Liver (tissue), 9 donors: ENCODE data around the gene TMEM145. TPM values are rescaled to one million over a fixed set of nuclear protein-coding genes. Genes with fewer than 3 reads are reported as not detected.

Experiments used
- DNase-seq: peaks from one replicate; pipeline ENCODE4 v3.0.0-alpha.2; 2017; ENCODE audit warnings: low spot score
- H3K27ac ChIP-seq, 2 donors: one replicate each; pipeline ENCODE4 v1.7.0; 2013; ENCODE audit warnings: inconsistent platforms in 2 of 2, low read length in 2 of 2, control low read depth in 1 of 2, low read depth in 1 of 2, mild to moderate bottlenecking in 1 of 2
- H3K27me3 ChIP-seq, 4 donors: one replicate each; pipeline versions ENCODE4 v1.6.1 to v1.7.0; 2013; ENCODE audit warnings: low read length in 3 of 4, inconsistent platforms in 1 of 4, mild to moderate bottlenecking in 1 of 4, moderate library complexity in 1 of 4; ENCODE audit not compliant: control insufficient read depth in 4 of 4, insufficient read depth in 4 of 4
- H3K36me3 ChIP-seq, 4 donors: one replicate each; pipeline versions ENCODE4 v1.6.1 to v1.7.0; 2013; ENCODE audit warnings: low read length in 3 of 4, mild to moderate bottlenecking in 3 of 4, low read depth in 1 of 4, moderate library complexity in 1 of 4; ENCODE audit not compliant: control insufficient read depth in 4 of 4, insufficient read depth in 3 of 4
- H3K4me1 ChIP-seq, 4 donors: one replicate each; pipeline versions ENCODE4 v1.6.1 to v1.7.0; 2013; ENCODE audit warnings: low read length in 3 of 4, mild to moderate bottlenecking in 3 of 4, moderate library complexity in 1 of 4; ENCODE audit not compliant: control insufficient read depth in 4 of 4, insufficient read depth in 4 of 4
- H3K4me3 ChIP-seq, 3 donors: one replicate each; pipeline versions ENCODE4 v1.6.1 to v1.7.0; 2013; ENCODE audit warnings: low read length in 3 of 3, control low read depth in 1 of 3, low read depth in 1 of 3, mild to moderate bottlenecking in 1 of 3
- H3K9ac ChIP-seq, 2 donors: one replicate each; pipeline ENCODE4 v1.7.0; 2013; ENCODE audit warnings: low read length in 2 of 2, mild to moderate bottlenecking in 2 of 2, moderate library complexity in 2 of 2, control low read depth in 1 of 2, low read depth in 1 of 2
- H3K9me3 ChIP-seq, 4 donors: one replicate each; pipeline versions ENCODE4 v1.6.1 to v1.7.0; 2013; ENCODE audit warnings: low read length in 3 of 4; ENCODE audit not compliant: control insufficient read depth in 4 of 4
- CTCF ChIP-seq: fragments of 150-350 bp; IDR thresholded peaks from 2 replicates; pipeline ENCODE4 v1.5.1; 2017; ENCODE audit warnings: improper control_type of control experiment, low read depth, low read length; ENCODE audit not compliant: missing input control
- EGR1 ChIP-seq, 2 donors: IDR thresholded peaks; 2 replicates each; pipeline ENCODE4 v1.6.1; 2016 to 2018; ENCODE audit warnings: antibody characterized with exemption in 2 of 2, low read depth in 2 of 2
- FOXA1 ChIP-seq: IDR thresholded peaks from 2 replicates; pipeline ENCODE4 v1.6.1; 2016; ENCODE audit warnings: antibody characterized with exemption
- GABPA ChIP-seq, 2 donors: IDR thresholded peaks in 1 of 2; conservative IDR thresholded peaks in 1 of 2; 2 replicates each; pipeline ENCODE4 v1.6.1; 2016; ENCODE audit warnings: antibody characterized with exemption in 2 of 2, mild to moderate bottlenecking in 1 of 2, moderate library complexity in 1 of 2
- HNF4A ChIP-seq, 2 donors: conservative IDR thresholded peaks; 2 replicates each; pipeline ENCODE4 v1.6.1; 2016; ENCODE audit warnings: antibody characterized with exemption in 2 of 2, mild to moderate bottlenecking in 2 of 2
- HNF4G ChIP-seq: IDR thresholded peaks from 2 replicates; pipeline ENCODE4 v1.6.1; 2016; ENCODE audit warnings: antibody characterized with exemption
- JUND ChIP-seq, 2 donors: IDR thresholded peaks; 2 replicates each; pipeline ENCODE4 v1.6.1; 2016; ENCODE audit warnings: antibody characterized with exemption in 2 of 2
- MAX ChIP-seq: IDR thresholded peaks from 2 replicates; pipeline ENCODE4 v1.6.1; 2016; ENCODE audit warnings: antibody characterized with exemption
- RAD21 ChIP-seq, 2 donors: IDR thresholded peaks; 2 replicates each; pipeline ENCODE4 v1.6.1; 2016; ENCODE audit warnings: antibody characterized with exemption in 2 of 2, mild to moderate bottlenecking in 2 of 2
- REST ChIP-seq: IDR thresholded peaks from 2 replicates; pipeline ENCODE4 v1.6.1; 2016; ENCODE audit warnings: antibody characterized with exemption, mild to moderate bottlenecking
- RXRA ChIP-seq, 2 donors: IDR thresholded peaks; 2 replicates each; pipeline ENCODE4 v1.6.1; 2017 to 2018; ENCODE audit warnings: antibody characterized with exemption in 2 of 2, mild to moderate bottlenecking in 1 of 2
- YY1 ChIP-seq: IDR thresholded peaks from 2 replicates; pipeline ENCODE4 v1.6.1; 2016; ENCODE audit warnings: antibody characterized with exemption, mild to moderate bottlenecking
- ZBTB33 ChIP-seq: IDR thresholded peaks from 2 replicates; pipeline ENCODE4 v1.6.1; 2016; ENCODE audit warnings: antibody characterized with exemption
- WGBS: extraction: QIAGEN DNeasy Blood & Tissue Kit; methylation state at CpG from one replicate; pipeline ENCODE4 v1.1.7; 2013; 5-methylcytosine and 5-hydroxymethylcytosine counted together
- polyA plus RNA-seq, 2 donors: library from polyadenylated mRNA; stranded (reverse) in 1 of 2; unstranded in 1 of 2; fragments of 200-250 nt in 1 of 2; fragments of >200 nt in 1 of 2; fragmentation: Nextera tagmentation in 1 of 2; extraction: Ambion mirVana in 1 of 2; gene quantifications; one replicate each; pipeline versions ENCODE4 v1.2.1 to v1.2.3, GENCODE V29; 2013 to 2015
- total RNA-seq, 2 donors: library from RNA; depleted of rRNA; stranded (reverse); fragments of >200 nt; gene quantifications; one replicate each; pipeline ENCODE4 v1.2.3, GENCODE V29; 2014
- donor health status: healthy.
- donor health status: healthy.
- donor health status: healthy.
- donor health status: healthy.
- donor health status: healthy.

TMEM145 gene
- total and polyA plus RNA-seq, 4 donors = 0.02 to 0.08 TPM; not detected in 2

- Histone ChIP-seq H3K27ac (no peak overlapping the region), H3K36me3 (peaks cover 28 to 75% (median 42%) of the 10 kb centered on the region in 4 donors), H3K27me3 (no peaks in the 10 kb centered on the region), H3K9me3 (no peaks in the 10 kb centered on the region), H3K9ac (no peak overlapping the region), H3K4me3 (no peak overlapping the region), H3K4me1 (no peaks in the 10 kb centered on the region)
- WGBS = 95% methylated on average over 27 of the region's 27 CpGs
- DNase-seq = no peak
- no peak for TF ChIP-seq CTCF
- no peak for TF ChIP-seq REST
- no peak for TF ChIP-seq HNF4G
- TF ChIP-seq RXRA (IDR thresholded peaks at IDR 0.05) = no peak
- no peak for TF ChIP-seq ZBTB33
- no peak for TF ChIP-seq YY1
These were observed 20.8 kb upstream of the TMEM145 start for GRCh38 chr19:42292042-42292960.

GRCh38 chr19:42292963-42293362, 20.1 kb upstream of the TMEM145 start:
- Histone ChIP-seq H3K9ac (no peak overlapping the region), H3K27me3 (no peaks in the 10 kb centered on the region), H3K4me1 (peaks cover 0 to 2% (median 0%) of the 10 kb centered on the region in 4 donors), H3K4me3 (no peak overlapping the region), H3K9me3 (no peaks in the 10 kb centered on the region), H3K27ac (no peak overlapping the region), H3K36me3 (peaks cover 24 to 68% (median 36%) of the 10 kb centered on the region in 4 donors)
- TF ChIP-seq GABPA (IDR thresholded peaks at IDR 0.05 in 1 of 2, conservative IDR thresholded peaks at IDR 0.05 in 1 of 2) = no peak
- no peak for TF ChIP-seq EGR1 (IDR thresholded peaks at IDR 0.05; ENCODE audit: low read depth in 2 of 2)
- TF ChIP-seq HNF4G = no peak
- TF ChIP-seq MAX = no peak
- TF ChIP-seq YY1 = no peak
- TF ChIP-seq FOXA1 = no peak
- TF ChIP-seq RAD21 (IDR thresholded peaks at IDR 0.05) = no peak
- no peak for TF ChIP-seq JUND (IDR thresholded peaks at IDR 0.05)
- no peak for TF ChIP-seq HNF4A (conservative IDR thresholded peaks at IDR 0.05)
- TF ChIP-seq CTCF = no peak
- no peak for TF ChIP-seq RXRA (IDR thresholded peaks at IDR 0.05)
- WGBS = 95% methylated on average over 14 of the region's 14 CpGs
- DNase-seq = no peak
